ENCODE measurements around the gene EHBP1.

Gene EHBP1

GRCh38 chr2:62941413-62941812 is 235.9 kb downstream of the EHBP1 start:
- no peak for DNase-seq (ENCODE audit: low spot score)
- in situ Hi-C loops (cut with MboI; ENCODE audit: low sequenced_read_pairs, unreplicated experiment), result no loop called here
- TF ChIP-seq, protein P1, sequence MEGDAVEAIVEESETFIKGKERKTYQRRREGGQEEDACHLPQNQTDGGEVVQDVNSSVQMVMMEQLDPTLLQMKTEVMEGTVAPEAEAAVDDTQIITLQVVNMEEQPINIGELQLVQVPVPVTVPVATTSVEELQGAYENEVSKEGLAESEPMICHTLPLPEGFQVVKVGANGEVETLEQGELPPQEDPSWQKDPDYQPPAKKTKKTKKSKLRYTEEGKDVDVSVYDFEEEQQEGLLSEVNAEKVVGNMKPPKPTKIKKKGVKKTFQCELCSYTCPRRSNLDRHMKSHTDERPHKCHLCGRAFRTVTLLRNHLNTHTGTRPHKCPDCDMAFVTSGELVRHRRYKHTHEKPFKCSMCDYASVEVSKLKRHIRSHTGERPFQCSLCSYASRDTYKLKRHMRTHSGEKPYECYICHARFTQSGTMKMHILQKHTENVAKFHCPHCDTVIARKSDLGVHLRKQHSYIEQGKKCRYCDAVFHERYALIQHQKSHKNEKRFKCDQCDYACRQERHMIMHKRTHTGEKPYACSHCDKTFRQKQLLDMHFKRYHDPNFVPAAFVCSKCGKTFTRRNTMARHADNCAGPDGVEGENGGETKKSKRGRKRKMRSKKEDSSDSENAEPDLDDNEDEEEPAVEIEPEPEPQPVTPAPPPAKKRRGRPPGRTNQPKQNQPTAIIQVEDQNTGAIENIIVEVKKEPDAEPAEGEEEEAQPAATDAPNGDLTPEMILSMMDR (IDR thresholded peaks at IDR 0.05; ENCODE audit: borderline replicate concordance, control extremely low read depth, extremely low read depth, insufficient read depth, missing control alignments), result no peak

GRCh38 chr2:62944362-62944761 is 238.8 kb downstream of the EHBP1 start:
- in situ Hi-C loops (cut with MboI; ENCODE audit: low sequenced_read_pairs, unreplicated experiment), result no loop called here

GRCh38 chr2:62947403-62947802 is 241.9 kb downstream of the EHBP1 start:
- DNase-seq (ENCODE audit: low spot score), result no peak
- in situ Hi-C loops (cut with MboI; ENCODE audit: low sequenced_read_pairs, unreplicated experiment), result no loop called here
- TF ChIP-seq, protein P1 (IDR thresholded peaks at IDR 0.05; ENCODE audit: borderline replicate concordance, control extremely low read depth, extremely low read depth, insufficient read depth, missing control alignments), result no peak

More at GRCh38 chr2:62944362-62944761, 238.8 kb downstream of the EHBP1 start:
- TF ChIP-seq, protein P1 (IDR thresholded peaks at IDR 0.05; ENCODE audit: borderline replicate concordance, control extremely low read depth, extremely low read depth, insufficient read depth, missing control alignments), result no peak
- DNase-seq (ENCODE audit: low spot score), result no peak

- in situ Hi-C loops (cut with MboI; ENCODE audit: low sequenced_read_pairs, unreplicated experiment), result no loop called here
- DNase-seq (ENCODE audit: low spot score), result no peak
- TF ChIP-seq, protein P1 (IDR thresholded peaks at IDR 0.05; ENCODE audit: borderline replicate concordance, control extremely low read depth, extremely low read depth, insufficient read depth, missing control alignments), result no peak
Observed at GRCh38 chr2:62956651-62957050, 251.1 kb downstream of the EHBP1 start.

DNA sequence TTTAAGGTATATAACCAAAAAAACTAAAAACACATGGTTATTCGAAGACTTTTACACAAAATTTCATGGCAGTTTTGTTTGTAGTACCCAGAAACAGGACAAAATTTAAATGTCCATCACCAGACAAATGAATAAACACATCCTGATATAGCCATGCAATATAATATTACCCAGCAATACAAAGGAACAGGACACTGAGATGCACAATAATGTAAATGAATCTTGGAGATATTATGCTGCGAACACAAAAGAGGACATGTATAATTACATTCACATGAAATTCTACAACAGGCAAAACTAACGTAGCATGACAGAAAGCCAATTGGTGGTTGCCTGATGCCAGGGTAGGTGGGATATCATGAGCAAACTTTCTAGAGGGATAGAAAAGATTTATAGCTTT is 252.7 kb downstream of the EHBP1 start:
- TF ChIP-seq, protein P1 (IDR thresholded peaks at IDR 0.05; ENCODE audit: borderline replicate concordance, control extremely low read depth, extremely low read depth, insufficient read depth, missing control alignments), result no peak
- no peak for DNase-seq (ENCODE audit: low spot score)
- in situ Hi-C loops (cut with MboI; ENCODE audit: low sequenced_read_pairs, unreplicated experiment), result no loop called here

- TF ChIP-seq, protein P1 (IDR thresholded peaks at IDR 0.05; ENCODE audit: borderline replicate concordance, control extremely low read depth, extremely low read depth, insufficient read depth, missing control alignments), result no peak
- in situ Hi-C loops (cut with MboI; ENCODE audit: low sequenced_read_pairs, unreplicated experiment), result no loop called here
- DNase-seq (ENCODE audit: low spot score), result no peak
Observed at GRCh38 chr2:62964050-62964449, 258.5 kb downstream of the EHBP1 start.

GRCh38 chr2:62964671-62965070 is 259.2 kb downstream of the EHBP1 start:
- no peak for DNase-seq (ENCODE audit: low spot score)
- in situ Hi-C loops (cut with MboI; ENCODE audit: low sequenced_read_pairs, unreplicated experiment), result no loop called here
- TF ChIP-seq, protein P1 (IDR thresholded peaks at IDR 0.05; ENCODE audit: borderline replicate concordance, control extremely low read depth, extremely low read depth, insufficient read depth, missing control alignments), result no peak

Measured in GM13976 (cell line).